Measurements from ENCODE around the gene EXOSC10.
"Not testable (repeated sequence)": the region's sequence is repeated elsewhere in the genome, so short reads cannot be mapped to it uniquely, and the experiment has no call there.

EXOSC10 gene

GRCh38 chr1:11061652-11062365 lies 37.9 kb downstream of the EXOSC10 start:
- no peak for DNase-seq (ENCODE audit: low read depth)

- DNase-seq (ENCODE audit: low read depth), result peak; percentile 82
Observed at GRCh38 chr1:11059968-11060830, 39.5 kb downstream of the EXOSC10 start, which contains the start of gene SRM. Gene SRM (minus strand): TSS chr1:11060018. CDS start chr1:11059943, 75 bp downstream.

GRCh38 chr1:11059155-11059967 lies 40.3 kb downstream of the EXOSC10 start:
- no peak for DNase-seq (ENCODE audit: low read depth)

GRCh38 chr1:11058595-11059154 lies 41.0 kb downstream of the EXOSC10 start:
- DNase-seq (ENCODE audit: low read depth), result no peak

GRCh38 chr1:11058026-11058425 lies 41.6 kb downstream of the EXOSC10 start:
- no peak for DNase-seq (ENCODE audit: low read depth)

- DNase-seq (ENCODE audit: low read depth), result no peak
Observed at GRCh38 chr1:11057477-11057876, 42.2 kb downstream of the EXOSC10 start.

GRCh38 chr1:11056504-11056903 lies 43.2 kb downstream of the EXOSC10 start:
- DNase-seq (ENCODE audit: low read depth), result no peak

- no peak for DNase-seq (ENCODE audit: low read depth)
Observed at GRCh38 chr1:11055676-11056075, 44.0 kb downstream of the EXOSC10 start.

GRCh38 chr1:11054666-11055065 lies 45.0 kb downstream of the EXOSC10 start:
- DNase-seq (ENCODE audit: low read depth), result no peak

GRCh38 chr1:11054181-11054580 lies 45.5 kb downstream of the EXOSC10 start:
- DNase-seq (ENCODE audit: low read depth), result no peak

- no peak for DNase-seq (ENCODE audit: low read depth)
Observed at GRCh38 chr1:11053758-11054137, 45.9 kb downstream of the EXOSC10 start.

GRCh38 chr1:11052839-11053757 lies 46.6 kb downstream of the EXOSC10 start:
- no peak for DNase-seq (ENCODE audit: low read depth)

- DNase-seq (ENCODE audit: low read depth), result no peak
Observed at GRCh38 chr1:11051781-11052511, 47.7 kb downstream of the EXOSC10 start.

GRCh38 chr1:11051121-11051520 lies 48.5 kb downstream of the EXOSC10 start:
- DNase-seq (ENCODE audit: low read depth), result not testable (repeated sequence)

GRCh38 chr1:11046625-11047365 lies 52.9 kb downstream of the EXOSC10 start, which contains the start of gene MASP2:
Gene MASP2 (minus strand): TSS chr1:11047239. CDS start chr1:11047207, 32 bp downstream.
- no peak for DNase-seq (ENCODE audit: low read depth)

- DNase-seq (ENCODE audit: low read depth), result no peak
Observed at GRCh38 chr1:11046270-11046566, 53.5 kb downstream of the EXOSC10 start.

GRCh38 chr1:11045428-11046269 lies 54.0 kb downstream of the EXOSC10 start:
- no peak for DNase-seq (ENCODE audit: low read depth)

GRCh38 chr1:11044849-11045427 lies 54.7 kb downstream of the EXOSC10 start:
- no peak for DNase-seq (ENCODE audit: low read depth)

Measured in stromal cell of bone marrow (primary cell).